Superior temporal gyrus (tissue), 1 donor: ENCODE measurements around the gene UQCRFS1.

Experiments
- DNase-seq: peaks from one replicate; pipeline ENCODE4 v3.0.0-alpha.2; 2016; ENCODE audit errors: extremely low spot score

Gene UQCRFS1

DNA sequence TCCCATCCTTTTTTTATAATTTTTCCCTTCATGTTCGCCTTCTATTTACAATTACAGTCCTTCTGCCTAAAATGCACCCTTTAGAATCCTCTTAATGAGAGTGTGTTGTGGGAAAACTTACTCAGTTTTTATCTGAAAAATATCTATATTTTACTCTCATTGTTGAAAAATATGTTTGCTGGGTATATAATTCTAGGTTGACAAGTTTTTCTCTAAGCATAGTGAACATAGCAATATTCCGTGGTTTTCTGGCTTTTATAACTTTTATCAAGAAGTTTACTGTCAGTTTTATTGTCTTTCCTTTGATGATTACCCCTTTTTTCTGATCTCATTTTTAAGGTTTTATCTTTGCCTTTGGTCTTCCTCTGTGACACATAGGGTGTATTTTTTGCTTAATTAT is 57.3 kb downstream of the UQCRFS1 start:
- DNase-seq, result no peak
